ENCODE data around the gene MS4A5.
"Not testable (repeated sequence)": the region's sequence is repeated elsewhere in the genome, so short reads cannot be mapped to it uniquely, and the experiment has no call there.

Gene MS4A5

DNA sequence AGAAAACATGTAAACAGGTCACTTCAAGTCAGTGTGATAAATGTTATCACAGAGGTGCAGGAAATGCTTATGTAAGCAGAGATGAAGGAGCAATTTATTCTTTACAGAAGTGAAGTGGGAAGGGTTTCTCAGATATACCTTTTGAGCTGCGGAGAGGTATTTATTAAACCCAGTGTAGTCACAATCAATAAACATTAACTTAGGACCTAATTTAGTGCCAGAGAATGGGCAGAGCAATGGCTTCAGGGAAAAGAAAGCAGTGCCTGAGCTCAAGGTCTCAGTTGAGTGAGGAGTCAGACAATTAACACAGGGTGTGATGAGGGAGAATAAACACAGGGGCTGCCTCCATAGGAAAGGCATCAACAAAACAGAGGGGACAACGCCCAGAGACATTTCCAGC is 1.9 kb downstream of the MS4A5 start:
- no peak for TF ChIP-seq CTCF (IDR thresholded peaks at IDR 0.05; ENCODE audit: low read depth, low read length, missing control alignments)
- in situ Hi-C loops (cut with HindIII; ENCODE audit: low pct_ligation_motif_present, low sequenced_read_pairs): no loop called here
- DNase-seq: no peak
- no peaks in the 10 kb centered on the region for H3K27me3 ChIP-seq (replicated peaks)
- H3K36me3 ChIP-seq (replicated peaks): no peaks in the 10 kb centered on the region
- H3K4me3 ChIP-seq (ENCODE audit: low read depth, low read length): no peak overlapping the region
- H3K27ac ChIP-seq: no peak overlapping the region

GRCh38 chr11:60433401-60433800 is 4.0 kb downstream of the MS4A5 start:
- no peak for TF ChIP-seq CTCF (IDR thresholded peaks at IDR 0.05; ENCODE audit: low read depth, low read length, missing control alignments)
- in situ Hi-C loops (cut with HindIII; ENCODE audit: low pct_ligation_motif_present, low sequenced_read_pairs): no loop called here
- no peak for DNase-seq
- Histone ChIP-seq H3K27me3 (replicated peaks) (no peaks in the 10 kb centered on the region), H3K4me3 (ENCODE audit: low read depth, low read length) (no peak overlapping the region), H3K36me3 (replicated peaks) (no peaks in the 10 kb centered on the region), H3K27ac (no peak overlapping the region)

DNA sequence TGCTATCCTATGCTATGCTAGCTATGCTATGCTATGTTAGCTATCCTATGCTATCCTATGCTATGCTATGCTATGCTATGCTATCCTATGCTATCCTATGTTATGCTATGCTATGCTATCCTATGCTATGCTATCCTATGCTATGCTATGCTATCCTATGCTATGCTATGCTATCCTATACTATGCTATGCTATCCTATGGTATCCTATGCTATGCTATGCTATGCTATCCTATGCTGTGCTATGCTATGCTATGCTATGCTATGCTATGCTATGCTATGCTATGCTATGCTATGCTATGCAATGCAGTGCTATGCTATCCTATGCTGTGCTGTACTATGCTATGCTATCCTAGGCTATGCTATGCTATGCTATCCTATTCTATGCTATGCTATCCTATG is 17.7 kb downstream of the MS4A5 start:
- no peaks in the 10 kb centered on the region for H3K36me3 ChIP-seq (replicated peaks)
- no peak overlapping the region for H3K27ac ChIP-seq
- no peaks in the 10 kb centered on the region for H3K27me3 ChIP-seq (replicated peaks)
- TF ChIP-seq CTCF (IDR thresholded peaks at IDR 0.05; ENCODE audit: low read depth, low read length, missing control alignments): no peak
- H3K4me3 ChIP-seq (ENCODE audit: low read depth, low read length): no peak overlapping the region
- in situ Hi-C loops (cut with HindIII; ENCODE audit: low pct_ligation_motif_present, low sequenced_read_pairs): no loop called here
- DNase-seq: no peak

DNA sequence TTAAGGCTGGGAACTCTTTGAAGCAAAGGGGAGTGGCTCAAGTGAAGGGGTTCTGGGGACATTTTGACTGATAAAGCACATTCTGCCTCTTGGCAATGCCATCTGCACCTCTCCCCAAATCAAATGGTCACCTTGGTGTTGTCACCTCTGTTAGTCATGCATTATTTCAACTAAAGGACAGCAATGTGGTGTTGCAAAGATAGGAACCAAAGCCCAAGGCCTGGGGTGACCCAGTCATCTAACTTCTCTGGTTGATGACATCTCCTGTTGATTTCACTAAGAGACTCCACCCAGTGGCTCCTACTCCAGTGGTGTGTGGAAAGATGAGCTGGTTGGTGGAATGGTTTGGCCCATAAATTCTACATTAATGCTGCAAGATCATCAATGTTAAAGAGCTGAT is 18.5 kb downstream of the MS4A5 start:
- no peak for TF ChIP-seq CTCF (IDR thresholded peaks at IDR 0.05; ENCODE audit: low read depth, low read length, missing control alignments)

GRCh38 chr11:60451185-60451584 is 21.8 kb downstream of the MS4A5 start:
- H3K27ac ChIP-seq; in situ Hi-C loops (cut with HindIII; ENCODE audit: low pct_ligation_motif_present, low sequenced_read_pairs); H3K36me3 ChIP-seq (replicated peaks); H3K27me3 ChIP-seq (replicated peaks); DNase-seq; H3K4me3 ChIP-seq (ENCODE audit: low read depth, low read length): not testable (repeated sequence)

More for the DNA sequence above, 18.5 kb downstream of the MS4A5 start:
- no peak overlapping the region for H3K27ac ChIP-seq
- in situ Hi-C loops (cut with HindIII; ENCODE audit: low pct_ligation_motif_present, low sequenced_read_pairs): no loop called here
- H3K36me3 ChIP-seq (replicated peaks): no peaks in the 10 kb centered on the region
- no peak for DNase-seq
- H3K4me3 ChIP-seq (ENCODE audit: low read depth, low read length): no peak overlapping the region
- no peaks in the 10 kb centered on the region for H3K27me3 ChIP-seq (replicated peaks)

- no peak overlapping the region for H3K27ac ChIP-seq
- H3K4me3 ChIP-seq (ENCODE audit: low read depth, low read length): no peak overlapping the region
- H3K36me3 ChIP-seq (replicated peaks): no peaks in the 10 kb centered on the region
- no peak for DNase-seq
- TF ChIP-seq CTCF (IDR thresholded peaks at IDR 0.05; ENCODE audit: low read depth, low read length, missing control alignments): no peak
- H3K27me3 ChIP-seq (replicated peaks): no peaks in the 10 kb centered on the region
- in situ Hi-C loops (cut with HindIII; ENCODE audit: low pct_ligation_motif_present, low sequenced_read_pairs): no loop called here
These were observed 24.8 kb downstream of the MS4A5 start for GRCh38 chr11:60454212-60454611.

Measured in brain microvascular endothelial cell (primary cell).